Endothelial cell of umbilical vein (primary cell): Measurements from ENCODE around the gene CRIM1. TPM values are rescaled to one million over a fixed set of nuclear protein-coding genes. Genes with fewer than 3 reads are reported as not detected.
"Not testable (repeated sequence)": the region's sequence is repeated elsewhere in the genome, so short reads cannot be mapped to it uniquely, and the experiment has no call there.

Experiments used
- BruUV-seq: library from RNA; stranded (reverse); fragments of 400-500 nt; replicated peaks from 2 replicates; lab custom pipeline; 2021; lab: Mats Ljungman, UMichigan
- CTCF ChIA-PET: fragments of 300-600, 350-600 bp; sonication (Branson Sonifier 250); formaldehyde crosslinking; loops from one replicate; lab custom pipeline; 2021; ENCODE audit warnings: antibody characterized with exemption, inconsistent platforms; lab: Charles Lee
- POLR2A ChIA-PET: fragments of 300-600, 350-600 bp; sonication (Branson Sonifier 250); formaldehyde crosslinking; loops from one replicate; lab custom pipeline; 2021; ENCODE audit warnings: antibody characterized with exemption, inconsistent platforms; lab: Charles Lee
- DNase-seq: peaks from one replicate; pipeline ENCODE4 v3.0.0-alpha.2; 2011; ENCODE audit warnings: low read depth, low spot score
- FAIRE-seq: peaks from 2 replicates; lab custom pipeline; 2011; peaks lifted over from hg19 to GRCh38; lab: Jason Lieb, UNC
- H2AFZ ChIP-seq: 2 replicates; pipeline ENCODE4 v1.6.0; 2012; ENCODE audit warnings: low read depth, low read length, control low read depth, inconsistent platforms
- H3K27ac ChIP-seq: 2 replicates; pipeline ENCODE4 v1.5.1; 2011; ENCODE audit warnings: low read depth, mild to moderate bottlenecking, control low read depth, low read length, moderate library complexity; ENCODE audit not compliant: insufficient read depth
- H3K27me3 ChIP-seq, 2 experiments: 2 replicates each; pipeline versions ENCODE4 v1.6.0 to v1.6.1; 2011; ENCODE audit warnings: low read length in 2 of 2, mixed read lengths in 1 of 2; ENCODE audit not compliant: control insufficient read depth in 2 of 2, insufficient read depth in 2 of 2
- H3K36me3 ChIP-seq, 2 experiments: 2 replicates in 1 of 2; 3 replicates in 1 of 2; pipeline ENCODE4 v1.5.1; 2011; ENCODE audit warnings: low read length in 2 of 2, mild to moderate bottlenecking in 1 of 2, moderate library complexity in 1 of 2; ENCODE audit not compliant: control insufficient read depth in 2 of 2, insufficient read depth in 2 of 2; ENCODE audit errors: extremely low read depth in 1 of 2
- H3K4me1 ChIP-seq: 3 replicates; pipeline ENCODE4 v1.5.1; 2011; ENCODE audit warnings: mild to moderate bottlenecking, low read length; ENCODE audit not compliant: control insufficient read depth, insufficient read depth; ENCODE audit errors: extremely low read depth
- H3K4me2 ChIP-seq: 2 replicates; pipeline ENCODE4 v1.6.1; 2011; ENCODE audit warnings: low read length, control low read depth, mixed read lengths; ENCODE audit not compliant: insufficient read depth
- H3K4me3 ChIP-seq, 3 experiments: fragments of 200-600 bp in 1 of 3; sonication (generic), shearing (Covaris generic) in 1 of 3; replicated peaks in 1 of 3; 2 replicates each; pipeline ENCODE4 v1.5.1; 2011 to 2016; ENCODE audit warnings: control low read depth in 3 of 3, low read length in 3 of 3, mild to moderate bottlenecking in 2 of 3, inconsistent platforms in 1 of 3, low read depth in 1 of 3, moderate library complexity in 1 of 3; ENCODE audit not compliant: insufficient read depth in 1 of 3
- H3K79me2 ChIP-seq: 2 replicates; pipeline ENCODE4 v1.6.0; 2012; ENCODE audit warnings: low read length, inconsistent platforms; ENCODE audit not compliant: control insufficient read depth, insufficient read depth
- H3K9ac ChIP-seq: replicated peaks from 2 replicates; pipeline ENCODE3; 2011; ENCODE audit warnings: low read length, control low read depth; ENCODE audit not compliant: insufficient read depth; ENCODE audit errors: extremely low read depth
- H3K9me1 ChIP-seq: replicated peaks from 3 replicates; pipeline ENCODE4 v1.6.0; 2011; ENCODE audit warnings: mild to moderate bottlenecking, low read length; ENCODE audit not compliant: control insufficient read depth, insufficient read depth; ENCODE audit errors: extremely low read depth
- H3K9me3 ChIP-seq: replicated peaks from 2 replicates; pipeline ENCODE4 v1.5.1; 2012; ENCODE audit warnings: low read length, inconsistent platforms; ENCODE audit not compliant: control insufficient read depth, insufficient read depth
- H4K20me1 ChIP-seq: replicated peaks from 2 replicates; pipeline ENCODE3; 2011; ENCODE audit warnings: mild to moderate bottlenecking, low read length; ENCODE audit not compliant: control insufficient read depth, insufficient read depth; ENCODE audit errors: extremely low read depth
- EZH2 ChIP-seq: IDR thresholded peaks from 2 replicates; pipeline ENCODE4 v1.6.1; 2012; ENCODE audit warnings: borderline replicate concordance, low read depth, mild to moderate bottlenecking, moderate library complexity, low read length, inconsistent platforms; ENCODE audit not compliant: severe bottlenecking
- GATA2 ChIP-seq: IDR thresholded peaks from 2 replicates; pipeline ENCODE4 v1.7.0; 2011; ENCODE audit warnings: low read depth, mild to moderate bottlenecking, moderate library complexity, mixed read lengths, low read length; ENCODE audit not compliant: insufficient read length, insufficient read depth
- JUN ChIP-seq: IDR thresholded peaks from 2 replicates; pipeline ENCODE4 v1.6.1; 2011; ENCODE audit warnings: borderline replicate concordance, low read depth; ENCODE audit not compliant: insufficient read length, insufficient read depth
- MAX ChIP-seq: IDR thresholded peaks from 2 replicates; pipeline ENCODE4 v1.6.1; 2011; ENCODE audit not compliant: insufficient read depth, insufficient read length
- MYC ChIP-seq: IDR thresholded peaks from one replicate; pipeline ENCODE4 v1.6.1; 2011; ENCODE audit warnings: mild to moderate bottlenecking, low read depth, low read length
- dilution Hi-C: fragments of 300-500 bp; cut with MboI; formaldehyde crosslinking; loops from one replicate; pipeline ENCODE4 v1.15.0; 2019; ENCODE audit warnings: low sequenced_read_pairs; ENCODE audit not compliant: extremely low pct_ligation_motif_present
- intact Hi-C: fragments of 100-400 bp; cut with micrococcal nuclease; formaldehyde crosslinking; loops from one replicate; pipeline ENCODE4 v1.10.0; 2022
- polyA plus RNA-seq, 4 experiments: library from polyadenylated mRNA; depleted of rRNA in 3 of 4; stranded (reverse) in 3 of 4; unstranded in 1 of 4; fragments of >200 nt; gene quantifications; 2 replicates each; pipeline versions ENCODE4 v1.2.1 to v1.2.3, GENCODE V29; 2011 to 2012; ENCODE audit warnings: missing spikeins in 1 of 4
- total RNA-seq: library from RNA; stranded (reverse); gene quantifications from 2 replicates; pipeline ENCODE4 v1.2.3, GENCODE V29; 2021

Gene CRIM1
- total and polyA plus RNA-seq, 2 donors (not counting 3 experiments of a cell fraction or from before 2014, with no cell fraction given) = 422 to 649 TPM

- no peaks in the 10 kb centered on the region for H3K4me1 ChIP-seq
- H4K20me1 ChIP-seq = no peaks in the 10 kb centered on the region
- no TSS peak for BruUV-seq
- DNase-seq (no peak), FAIRE-seq (no peak)
- H3K79me2 ChIP-seq = no peaks in the 10 kb centered on the region
- H3K9ac ChIP-seq = no peak overlapping the region
- no peaks in the 10 kb centered on the region for H3K9me1 ChIP-seq
- dilution Hi-C loops = no loop called here
- H3K27ac ChIP-seq = no peak overlapping the region
- peaks cover 4 to 5% of the 10 kb centered on the region in 2 experiments for H3K27me3 ChIP-seq
- intact Hi-C loops = no loop called here
- no peak overlapping the region for H3K4me2 ChIP-seq
- TF ChIP-seq MYC = no peak
- no peak for TF ChIP-seq GATA2
- no peak for TF ChIP-seq EZH2
- no peak for TF ChIP-seq MAX
- TF ChIP-seq JUN = no peak
- H3K4me3 ChIP-seq = no peak overlapping the region
- H3K9me3 ChIP-seq = no peaks in the 10 kb centered on the region
- H2AFZ ChIP-seq = no peak overlapping the region
- ChIA-PET POLR2A (no interaction called here), CTCF (no interaction called here)
- H3K36me3 ChIP-seq = no peaks in the 10 kb centered on the region
Measured at GRCh38 chr2:36307441-36307840, 48.1 kb upstream of the CRIM1 start.

- H2AFZ ChIP-seq, H3K36me3 ChIP-seq, H3K79me2 ChIP-seq, H3K4me3 ChIP-seq, H3K4me2 ChIP-seq, POLR2A ChIA-PET, FAIRE-seq, H3K27ac ChIP-seq, H3K9ac ChIP-seq, H3K9me1 ChIP-seq, H3K27me3 ChIP-seq, BruUV-seq, H4K20me1 ChIP-seq, intact Hi-C loops, H3K9me3 ChIP-seq, H3K4me1 ChIP-seq, dilution Hi-C loops, DNase-seq: not testable (repeated sequence)
- CTCF ChIA-PET = interaction anchor here (2.7 kb wide), 1 partner anchor 11 kb away, joined by 14 read pairs; no protein-coding TSS in a partner anchor
Measured at GRCh38 chr2:36310444-36310843, 45.1 kb upstream of the CRIM1 start.
